Stimulated activated CD8-positive, alpha-beta memory T cell treated with anti-CD3 and anti-CD28 coated beads, Interleukin-2, amount 100 ng/mL, for 1 hour (primary cell): ENCODE data around the gene POLR3A.
"Not testable (repeated sequence)": the region's sequence is repeated elsewhere in the genome, so short reads cannot be mapped to it uniquely, and the experiment has no call there.

Experiments
- DNase-seq, 2 donors: peaks; one replicate each; pipeline ENCODE4 v3.0.0-alpha.2; 2020; ENCODE audit warnings: low read depth in 2 of 2

Gene POLR3A

GRCh38 chr10:78021201-78021600 is 8.1 kb downstream of the POLR3A start:
- DNase-seq: no peak

GRCh38 chr10:78019264-78019663 is 10.1 kb downstream of the POLR3A start:
- DNase-seq: no peak

- no peak for DNase-seq
Observed at GRCh38 chr10:78017856-78018255, 11.5 kb downstream of the POLR3A start.

- no peak for DNase-seq
Observed at GRCh38 chr10:78015546-78015945, 13.8 kb downstream of the POLR3A start.

- no peak for DNase-seq
Observed at GRCh38 chr10:78013564-78013963, 15.8 kb downstream of the POLR3A start.

- DNase-seq: no peak
Observed at GRCh38 chr10:78011065-78011464, 18.2 kb downstream of the POLR3A start.

- no peak for DNase-seq
Observed at GRCh38 chr10:78010278-78010677, 19.0 kb downstream of the POLR3A start.

GRCh38 chr10:78009662-78010061 is 19.7 kb downstream of the POLR3A start:
- no peak for DNase-seq

GRCh38 chr10:78007172-78007571 is 22.1 kb downstream of the POLR3A start:
- DNase-seq: no peak

- no peak for DNase-seq
Observed at GRCh38 chr10:78004215-78005026, 24.9 kb downstream of the POLR3A start.

- no peak for DNase-seq
Observed at GRCh38 chr10:78002541-78003288, 26.6 kb downstream of the POLR3A start.

- DNase-seq: no peak
Observed at GRCh38 chr10:78000956-78001472, 28.3 kb downstream of the POLR3A start.

GRCh38 chr10:78000206-78000605 is 29.1 kb downstream of the POLR3A start:
- DNase-seq: no peak

- DNase-seq: not testable (repeated sequence)
Observed at GRCh38 chr10:77998780-77999179, 30.5 kb downstream of the POLR3A start.

- no peak for DNase-seq
Observed at GRCh38 chr10:77993620-77994019, 35.7 kb downstream of the POLR3A start.

- DNase-seq: no peak
Observed at GRCh38 chr10:77989081-77989724, 40.1 kb downstream of the POLR3A start.

- DNase-seq: no peak
Observed at GRCh38 chr10:77987671-77988255, 41.6 kb downstream of the POLR3A start.

GRCh38 chr10:77984986-77985385 is 44.3 kb downstream of the POLR3A start:
- DNase-seq: no peak

GRCh38 chr10:77983384-77984341 is 45.7 kb downstream of the POLR3A start:
- no peak for DNase-seq

GRCh38 chr10:77981281-77981680 is 48.0 kb downstream of the POLR3A start:
- DNase-seq: no peak

- no peak for DNase-seq
Observed at GRCh38 chr10:77979221-77979620, 50.1 kb downstream of the POLR3A start.
